ENCODE results near the gene DNAL1.

DNA sequence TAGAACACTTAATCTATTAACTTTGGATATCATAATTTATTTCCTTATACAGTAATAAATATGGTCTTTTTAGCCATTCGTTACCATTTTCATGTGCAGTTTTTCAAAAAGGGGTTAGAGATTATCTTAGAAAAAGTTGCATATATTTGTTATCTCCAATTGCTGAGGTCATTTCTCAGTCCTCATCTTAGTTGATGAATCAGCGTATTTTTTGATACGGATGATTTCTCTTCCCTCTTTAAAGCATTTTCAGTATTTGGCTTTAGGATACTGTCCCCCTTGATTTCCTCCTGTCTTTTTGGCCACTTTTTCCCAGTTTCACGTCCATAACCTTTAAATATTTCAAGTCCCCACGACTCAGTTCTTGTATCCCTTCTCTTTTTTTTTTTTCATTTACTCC, 21.8 kb downstream of the DNAL1 start:
- no peak for TF ChIP-seq POLR2A (IDR thresholded peaks at IDR 0.05; ENCODE audit: low read length)
- TF ChIP-seq GATA1 (IDR thresholded peaks at IDR 0.05; ENCODE audit: low read depth, low read length), result no peak
